ENCODE results near the gene VWA5B2.
A peak's percentile ranks its signal among the peaks of the same experiment; 100 is the strongest.

VWA5B2 gene

DNA sequence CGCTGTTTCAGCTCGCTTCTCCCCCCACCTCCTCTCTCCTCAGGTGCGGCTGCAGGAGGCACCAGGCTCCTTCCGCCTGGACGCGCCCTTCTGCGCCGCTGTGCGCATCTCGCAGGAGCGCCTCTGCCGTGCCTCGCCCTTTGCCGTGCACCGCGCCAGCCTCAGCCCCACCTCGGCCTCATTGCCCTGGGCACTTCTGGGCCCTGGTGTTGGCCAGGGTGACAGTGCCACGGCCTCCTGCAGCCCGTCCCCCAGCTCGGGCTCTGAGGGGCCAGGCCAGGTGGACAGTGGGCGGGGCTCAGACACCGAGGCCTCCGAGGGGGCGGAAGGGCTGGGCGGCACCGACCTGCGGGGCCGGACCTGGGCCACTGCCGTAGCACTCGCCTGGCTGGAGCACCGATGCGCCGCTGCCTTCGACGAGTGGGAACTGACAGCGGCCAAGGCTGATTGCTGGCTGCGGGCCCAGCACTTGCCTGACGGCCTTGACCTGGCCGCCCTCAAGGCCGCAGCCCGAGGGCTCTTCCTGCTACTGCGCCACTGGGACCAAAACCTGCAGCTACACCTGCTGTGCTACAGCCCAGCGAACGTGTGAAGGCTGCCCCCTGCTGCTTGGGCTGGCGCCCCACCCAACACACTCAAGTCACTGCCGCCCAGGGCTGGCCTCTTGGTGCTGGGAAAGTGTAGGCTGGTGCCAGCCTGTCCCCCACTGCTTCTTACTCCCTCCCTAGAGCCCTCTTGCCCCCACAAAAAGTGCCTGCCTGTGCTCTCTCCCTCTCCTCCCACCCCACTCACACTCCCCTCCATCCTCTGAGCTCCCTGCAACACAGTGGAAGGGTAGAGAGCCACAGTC is 12.3 kb downstream of the VWA5B2 start:
- Histone ChIP-seq H3K9me3 (ENCODE audit: control insufficient read depth, low read length) (no peaks in the 10 kb centered on the region), H2AFZ (peak overlapping the region; percentile 86), H3K79me2 (no peaks in the 10 kb centered on the region), H3K27me3 (ENCODE audit: control insufficient read depth, insufficient read depth, low read length) (no peaks in the 10 kb centered on the region), H3K4me1 (peaks cover 4% of the 10 kb centered on the region), H3K27ac (peak overlapping the region; percentile 69), H3K4me2 (ENCODE audit: low read length) (peak overlapping the region; percentile 61), H3K4me3 (ENCODE audit: low read depth, low read length) (no peak overlapping the region), H3K36me3 (ENCODE audit: control insufficient read depth, insufficient read depth, low read length) (no peaks in the 10 kb centered on the region), H3K9ac (no peak overlapping the region)
- TF ChIP-seq, protein P1, sequence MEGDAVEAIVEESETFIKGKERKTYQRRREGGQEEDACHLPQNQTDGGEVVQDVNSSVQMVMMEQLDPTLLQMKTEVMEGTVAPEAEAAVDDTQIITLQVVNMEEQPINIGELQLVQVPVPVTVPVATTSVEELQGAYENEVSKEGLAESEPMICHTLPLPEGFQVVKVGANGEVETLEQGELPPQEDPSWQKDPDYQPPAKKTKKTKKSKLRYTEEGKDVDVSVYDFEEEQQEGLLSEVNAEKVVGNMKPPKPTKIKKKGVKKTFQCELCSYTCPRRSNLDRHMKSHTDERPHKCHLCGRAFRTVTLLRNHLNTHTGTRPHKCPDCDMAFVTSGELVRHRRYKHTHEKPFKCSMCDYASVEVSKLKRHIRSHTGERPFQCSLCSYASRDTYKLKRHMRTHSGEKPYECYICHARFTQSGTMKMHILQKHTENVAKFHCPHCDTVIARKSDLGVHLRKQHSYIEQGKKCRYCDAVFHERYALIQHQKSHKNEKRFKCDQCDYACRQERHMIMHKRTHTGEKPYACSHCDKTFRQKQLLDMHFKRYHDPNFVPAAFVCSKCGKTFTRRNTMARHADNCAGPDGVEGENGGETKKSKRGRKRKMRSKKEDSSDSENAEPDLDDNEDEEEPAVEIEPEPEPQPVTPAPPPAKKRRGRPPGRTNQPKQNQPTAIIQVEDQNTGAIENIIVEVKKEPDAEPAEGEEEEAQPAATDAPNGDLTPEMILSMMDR (IDR thresholded peaks at IDR 0.05) = peak; percentile 88

DNA sequence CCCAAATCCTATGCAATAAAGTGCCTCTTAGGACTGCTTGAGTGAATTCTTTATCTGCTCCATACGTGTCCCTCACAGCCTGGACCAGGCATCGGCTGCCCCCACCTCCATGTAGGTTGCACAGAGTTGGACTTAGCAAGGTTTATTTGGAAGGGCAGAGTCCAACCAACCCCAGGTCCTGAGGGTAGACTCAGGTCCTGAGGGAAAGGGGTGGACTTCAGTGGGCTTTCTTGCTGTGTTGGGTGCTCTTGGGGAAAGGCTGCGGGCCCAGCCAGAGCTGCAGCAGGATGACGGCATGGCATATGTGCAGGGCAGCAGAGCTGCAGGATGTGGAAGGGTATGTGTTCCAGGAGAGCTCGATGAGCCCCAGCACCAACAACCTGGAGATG is 12.9 kb downstream of the VWA5B2 start:
- no peak overlapping the region for H2AFZ ChIP-seq
- peaks cover 4% of the 10 kb centered on the region for H3K4me1 ChIP-seq
- no peaks in the 10 kb centered on the region for H3K36me3 ChIP-seq (ENCODE audit: control insufficient read depth, insufficient read depth, low read length)
- no peak overlapping the region for H3K4me3 ChIP-seq (ENCODE audit: low read depth, low read length)
- no peaks in the 10 kb centered on the region for H3K79me2 ChIP-seq
- no peaks in the 10 kb centered on the region for H3K9me3 ChIP-seq (ENCODE audit: control insufficient read depth, low read length)
- no peak overlapping the region for H3K4me2 ChIP-seq (ENCODE audit: low read length)
- H3K9ac ChIP-seq = no peak overlapping the region
- H3K27ac ChIP-seq = peak overlapping the region; percentile 69
- TF ChIP-seq, protein P1 (IDR thresholded peaks at IDR 0.05) = no peak
- H3K27me3 ChIP-seq (ENCODE audit: control insufficient read depth, insufficient read depth, low read length) = no peaks in the 10 kb centered on the region

DNA sequence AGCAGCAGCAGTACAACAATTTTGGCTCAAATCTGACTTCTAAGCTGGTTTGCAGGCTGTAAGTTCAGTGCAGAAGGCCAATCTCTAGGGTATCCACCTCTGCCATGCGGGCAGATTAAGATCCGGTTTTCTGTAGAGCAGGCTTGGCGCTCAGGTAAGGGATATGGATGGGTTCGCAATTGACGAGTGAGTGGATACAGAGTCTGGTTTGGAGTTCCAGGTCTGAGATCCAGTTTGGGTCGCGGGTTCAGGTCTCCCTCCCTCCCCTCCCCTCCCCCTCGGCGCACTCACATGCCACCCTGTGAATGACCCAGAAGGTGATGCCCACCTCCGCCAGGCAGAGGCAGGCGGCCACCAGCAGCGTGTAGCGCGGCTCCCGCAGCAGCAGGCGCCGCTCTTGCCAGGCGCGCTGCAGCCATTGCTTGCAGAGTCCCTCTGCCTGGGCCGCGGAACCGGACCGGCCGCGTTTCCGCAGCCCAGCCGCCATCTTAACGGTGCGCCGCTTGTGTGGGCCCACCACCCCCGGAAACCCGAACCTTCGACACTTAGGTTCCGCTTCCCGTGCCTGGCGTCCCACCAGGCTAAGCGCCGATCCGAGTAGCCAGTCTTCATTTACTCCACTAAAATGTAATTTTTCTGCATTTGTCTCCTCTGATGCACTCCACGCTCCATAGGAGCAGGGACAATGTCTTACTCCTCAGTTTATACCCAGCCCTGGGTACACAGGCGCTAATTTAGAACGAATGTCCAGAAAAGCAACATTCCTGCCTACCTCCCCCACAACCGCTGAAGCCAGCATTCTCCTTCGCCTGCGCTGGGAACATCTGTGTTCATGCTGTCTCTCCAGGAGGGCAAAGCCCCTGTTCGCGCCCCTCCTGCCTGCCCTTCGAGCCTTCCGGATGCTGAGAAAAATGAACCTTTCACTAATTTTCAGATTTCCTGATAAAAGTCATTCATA is 19.3 kb downstream of the VWA5B2 start, which contains the start of gene ALG3:
Gene ALG3, minus strand, starts transcription at position 509 of the 958 bp plus-strand sequence. Its CDS starts 22 bp downstream, at position 487.
- Histone ChIP-seq H3K4me3 (ENCODE audit: low read depth, low read length) (peak within 1 kb of the TSS; percentile 71), H3K27ac (peak within 1 kb of the TSS; percentile 82), H3K4me2 (ENCODE audit: low read length) (peak within 1 kb of the TSS; percentile 90), H2AFZ (peak within 1 kb of the TSS; percentile 88), H3K9me3 (ENCODE audit: control insufficient read depth, low read length) (no peaks in the 10 kb centered on the region), H3K79me2 (no peaks in the 10 kb centered on the region), H3K9ac (no peak within 1 kb of the TSS), H3K27me3 (ENCODE audit: control insufficient read depth, insufficient read depth, low read length) (no peaks in the 10 kb centered on the region), H3K36me3 (ENCODE audit: control insufficient read depth, insufficient read depth, low read length) (no peaks in the 10 kb centered on the region), H3K4me1 (no peaks in the 10 kb centered on the region)
- TF ChIP-seq, protein P1 (IDR thresholded peaks at IDR 0.05) = no peak

DNA sequence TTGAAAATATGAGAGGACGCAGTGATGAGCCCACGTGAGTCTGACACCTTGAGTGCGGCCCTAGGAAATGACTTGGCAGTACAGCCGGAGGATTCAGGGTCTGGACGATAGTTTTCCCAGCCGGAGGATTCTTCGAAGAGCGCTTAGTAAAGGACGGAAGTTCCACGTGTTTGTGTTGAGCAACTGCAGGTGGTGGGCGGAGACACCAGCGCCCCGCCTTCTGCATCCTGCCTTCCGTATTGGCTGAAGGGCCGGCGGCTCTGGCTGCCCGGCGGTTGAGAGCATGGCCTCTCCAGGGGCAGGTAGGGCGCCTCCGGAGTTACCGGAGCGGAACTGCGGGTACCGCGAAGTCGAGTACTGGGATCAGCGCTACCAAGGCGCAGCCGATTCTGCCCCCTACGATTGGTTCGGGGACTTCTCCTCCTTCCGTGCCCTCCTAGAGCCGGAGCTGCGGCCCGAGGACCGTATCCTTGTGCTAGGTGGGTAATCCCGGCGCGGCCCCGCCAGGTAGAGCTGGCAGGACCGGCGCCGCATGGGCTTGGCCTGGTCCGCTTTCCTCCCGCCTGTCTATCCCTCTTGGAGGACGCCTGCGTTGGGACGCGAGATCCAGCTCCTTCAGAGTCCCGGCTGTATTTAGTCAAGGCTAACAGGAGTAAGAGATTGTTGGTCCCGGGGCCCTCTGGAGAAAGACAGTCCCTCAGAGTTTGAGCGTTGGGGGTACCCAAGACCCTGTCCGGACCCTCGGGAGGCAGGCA is 20.2 kb downstream of the VWA5B2 start, which contains the start of gene EEF1AKMT4:
Gene EEF1AKMT4, plus strand, starts transcription at position 261 of the 755 bp plus-strand sequence. Its CDS starts 23 bp downstream, at position 284.
- H3K4me1 ChIP-seq = no peaks in the 10 kb centered on the region
- peak within 1 kb of the TSS; percentile 88 for H2AFZ ChIP-seq
- H3K36me3 ChIP-seq (ENCODE audit: control insufficient read depth, insufficient read depth, low read length) = no peaks in the 10 kb centered on the region
- no peaks in the 10 kb centered on the region for H3K79me2 ChIP-seq
- peak within 1 kb of the TSS; percentile 90 for H3K4me2 ChIP-seq (ENCODE audit: low read length)
- H3K9me3 ChIP-seq (ENCODE audit: control insufficient read depth, low read length) = no peaks in the 10 kb centered on the region
- H3K27me3 ChIP-seq (ENCODE audit: control insufficient read depth, insufficient read depth, low read length) = no peaks in the 10 kb centered on the region
- H3K27ac ChIP-seq = peak within 1 kb of the TSS; percentile 82
- peak within 1 kb of the TSS; percentile 71 for H3K4me3 ChIP-seq (ENCODE audit: low read depth, low read length)
- no peak within 1 kb of the TSS for H3K9ac ChIP-seq
- TF ChIP-seq, protein P1 (IDR thresholded peaks at IDR 0.05) = no peak

Data from parathyroid adenoma (tissue), 2 donors.